PC-9 (cell line): ENCODE results near the gene GLP2R. TPM values are rescaled to one million over a fixed set of nuclear protein-coding genes. Genes with fewer than 3 reads are reported as not detected.

Experiments used
- BruUV-seq: library from RNA; stranded (reverse); fragments of 400-500 nt; replicated peaks from 2 replicates; lab custom pipeline; 2021; lab: Mats Ljungman, UMichigan
- CTCF ChIA-PET: fragments of 300-600 bp; sonication (Branson Sonifier 250); formaldehyde crosslinking; loops from one replicate; lab custom pipeline; 2022; ENCODE audit warnings: antibody characterized with exemption; lab: Charles Lee
- POLR2A ChIA-PET: fragments of 300-600 bp; sonication (Branson Sonifier 250); formaldehyde crosslinking; loops from one replicate; lab custom pipeline; 2022; ENCODE audit warnings: antibody characterized with exemption; ENCODE audit not compliant: unreplicated experiment; lab: Charles Lee
- DNase-seq, 2 experiments: peaks; one replicate each; pipeline versions ENCODE4 v3.0.0 to v3.0.0-alpha.2; 2015 to 2022; ENCODE audit warnings: mixed read lengths in 1 of 2
- H2AFZ ChIP-seq: fragments of 200-600 bp; sonication (generic); 2 replicates; pipeline ENCODE4 v1.8.1; 2017; ENCODE audit warnings: antibody characterized with exemption
- H3F3A ChIP-seq: fragments of 200-600 bp; sonication (generic); 2 replicates; pipeline ENCODE4 v1.8.1; 2017; ENCODE audit warnings: antibody characterized with exemption, mild to moderate bottlenecking, low read depth; ENCODE audit not compliant: insufficient read depth
- H3K27ac ChIP-seq: fragments of 200-600 bp; sonication (generic); 2 replicates; pipeline ENCODE4 v1.6.1; 2016; ENCODE audit warnings: mixed run types
- H3K27me3 ChIP-seq: fragments of 200-600 bp; sonication (generic); 2 replicates; pipeline ENCODE4 v1.6.1; 2016; ENCODE audit warnings: low read depth, mixed run types; ENCODE audit not compliant: insufficient read depth
- H3K36me3 ChIP-seq: fragments of 200-600 bp; sonication (generic); 2 replicates; pipeline ENCODE4 v1.6.1; 2016; ENCODE audit warnings: low read depth, mixed run types
- H3K4me1 ChIP-seq: fragments of 200-600 bp; sonication (generic); replicated peaks from 2 replicates; pipeline ENCODE4 v1.6.1; 2016; ENCODE audit warnings: mixed run types; ENCODE audit not compliant: insufficient read depth
- H3K4me2 ChIP-seq: fragments of 200-600 bp; sonication (generic); 2 replicates; pipeline ENCODE4 v1.6.1; 2017; ENCODE audit warnings: mixed run types
- H3K4me3 ChIP-seq: fragments of 200-600 bp; sonication (generic); 2 replicates; pipeline ENCODE4 v1.6.1; 2016; ENCODE audit warnings: mixed run types
- H3K79me2 ChIP-seq: fragments of 200-600 bp; sonication (generic); 2 replicates; pipeline ENCODE4 v1.6.1; 2017; ENCODE audit warnings: low read depth, mixed run types
- H3K9me2 ChIP-seq: fragments of 200-600 bp; sonication (generic); 2 replicates; pipeline ENCODE4 v1.8.1; 2017; ENCODE audit warnings: mild to moderate bottlenecking; ENCODE audit not compliant: insufficient read depth
- H3K9me3 ChIP-seq: fragments of 200-600 bp; sonication (generic); 2 replicates; pipeline ENCODE4 v1.8.1; 2016; ENCODE audit warnings: low read depth; ENCODE audit not compliant: insufficient read depth
- H4K20me1 ChIP-seq: fragments of 200-600 bp; sonication (generic); 2 replicates; pipeline ENCODE4 v1.8.1; 2017; ENCODE audit not compliant: insufficient read depth
- CTCF ChIP-seq: fragments of 200-600 bp; sonication (generic); conservative IDR thresholded peaks from 2 replicates; pipeline ENCODE4 v1.6.1; 2017; ENCODE audit warnings: mixed run types, antibody characterized with exemption, mild to moderate bottlenecking, moderate library complexity
- EZH2 ChIP-seq: fragments of 200-600 bp; sonication (generic); IDR thresholded peaks from 2 replicates; pipeline ENCODE4 v1.8.0; 2017; ENCODE audit warnings: antibody characterized with exemption, low read depth
- intact Hi-C: fragments of 100-400 bp; cut with micrococcal nuclease; formaldehyde crosslinking; loops from one replicate; pipeline ENCODE4 v1.10.0; 2022; ENCODE audit not compliant: unreplicated experiment
- total RNA-seq: library from RNA; stranded (reverse); gene quantifications from 2 replicates; pipeline ENCODE4 v1.2.3, GENCODE V29; 2021

The GLP2R gene
- total RNA-seq, 1 experiment from 2014 or later: 3.2 TPM

- CTCF ChIA-PET: no interaction called here
- no peaks in the 10 kb centered on the region for H3F3A ChIP-seq
- H4K20me1 ChIP-seq: no peaks in the 10 kb centered on the region
- H3K4me1 ChIP-seq: peaks cover 10% of the 10 kb centered on the region
- H3K27ac ChIP-seq: no peak overlapping the region
- no peaks in the 10 kb centered on the region for H3K27me3 ChIP-seq
- DNase-seq: no peak
- TF ChIP-seq EZH2 (no peak), CTCF (0 out of 2 replicates have a peak, but pooled peaks have one; percentile 30)
- intact Hi-C loops: no loop called here
- H2AFZ ChIP-seq: no peak overlapping the region
- H3K9me3 ChIP-seq: no peaks in the 10 kb centered on the region
- no peaks in the 10 kb centered on the region for H3K36me3 ChIP-seq
- no TSS peak for BruUV-seq
- H3K79me2 ChIP-seq: no peaks in the 10 kb centered on the region
- no peak overlapping the region for H3K4me2 ChIP-seq
- POLR2A ChIA-PET: no interaction called here
- H3K9me2 ChIP-seq: no peaks in the 10 kb centered on the region
- H3K4me3 ChIP-seq: no peak overlapping the region
Observed at GRCh38 chr17:9824094-9824493, 1.6 kb upstream of the GLP2R start.

GRCh38 chr17:9824797-9825338 is 856 bp upstream of the GLP2R start:
- Histone ChIP-seq H3K36me3 (no peaks in the 10 kb centered on the region), H2AFZ (no peak overlapping the region), H3K27me3 (no peaks in the 10 kb centered on the region), H4K20me1 (no peaks in the 10 kb centered on the region), H3F3A (no peaks in the 10 kb centered on the region), H3K4me2 (no peak overlapping the region), H3K9me2 (no peaks in the 10 kb centered on the region), H3K4me3 (no peak overlapping the region), H3K4me1 (peaks cover 8% of the 10 kb centered on the region), H3K9me3 (no peaks in the 10 kb centered on the region), H3K27ac (no peak overlapping the region), H3K79me2 (no peaks in the 10 kb centered on the region)
- no peak for DNase-seq
- no TSS peak for BruUV-seq
- no peak for TF ChIP-seq EZH2
- no peak for TF ChIP-seq CTCF
- POLR2A ChIA-PET: no interaction called here
- intact Hi-C loops: no loop called here
- CTCF ChIA-PET: interaction anchor here (0.7 kb wide), 1 partner anchor 79 kb away, joined by 8 read pairs; no protein-coding TSS in a partner anchor

- H2AFZ ChIP-seq: no peak overlapping the region
- no peaks in the 10 kb centered on the region for H3K27me3 ChIP-seq
- ChIA-PET CTCF (no interaction called here), POLR2A (no interaction called here)
- H3K27ac ChIP-seq: no peak overlapping the region
- no peaks in the 10 kb centered on the region for H3K36me3 ChIP-seq
- no peak overlapping the region for H3K4me3 ChIP-seq
- no peaks in the 10 kb centered on the region for H3K79me2 ChIP-seq
- H3K4me2 ChIP-seq: no peak overlapping the region
- intact Hi-C loops: no loop called here
- TF ChIP-seq CTCF (no peak), EZH2 (no peak)
- DNase-seq: no peak
- no peaks in the 10 kb centered on the region for H3K4me1 ChIP-seq
- no peaks in the 10 kb centered on the region for H4K20me1 ChIP-seq
- no peaks in the 10 kb centered on the region for H3K9me2 ChIP-seq
- no peaks in the 10 kb centered on the region for H3F3A ChIP-seq
- H3K9me3 ChIP-seq: no peaks in the 10 kb centered on the region
- no TSS peak for BruUV-seq
Observed at GRCh38 chr17:9828296-9829295, 2.9 kb downstream of the GLP2R start.
